CD4-positive, alpha-beta memory T cell (primary cell): ENCODE results near the gene DCTD. TPM values are rescaled to one million over a fixed set of nuclear protein-coding genes. Genes with fewer than 3 reads are reported as not detected.

Experiments
- CTCF ChIA-PET: fragments of 350-600 bp; sonication (Branson Sonifier 250); formaldehyde crosslinking; loops from one replicate; lab custom pipeline; 2021; ENCODE audit warnings: inconsistent platforms; ENCODE audit not compliant: partially characterized antibody; lab: Charles Lee
- POLR2A ChIA-PET: fragments of 350-600 bp; sonication (Branson Sonifier 250); formaldehyde crosslinking; loops from one replicate; lab custom pipeline; 2021; ENCODE audit not compliant: partially characterized antibody; lab: Charles Lee
- DNase-seq, 5 donors: peaks; one replicate each; pipeline versions ENCODE4 v3.0.0 to v3.0.0-alpha.2; 2020 to 2022; ENCODE audit warnings: mixed read lengths in 1 of 5
- H3K27ac ChIP-seq: one replicate; pipeline ENCODE4 v1.7.0; 2013; ENCODE audit warnings: low read depth, low read length
- H3K27me3 ChIP-seq: 2 replicates; pipeline ENCODE4 v1.7.0; 2013; ENCODE audit warnings: mild to moderate bottlenecking, low read length, moderate library complexity; ENCODE audit not compliant: insufficient read depth
- H3K36me3 ChIP-seq: 2 replicates; pipeline ENCODE4 v1.7.0; 2013; ENCODE audit warnings: mild to moderate bottlenecking, low read length, moderate library complexity; ENCODE audit not compliant: insufficient read depth
- H3K4me1 ChIP-seq: 2 replicates; pipeline ENCODE4 v1.7.0; 2013; ENCODE audit warnings: mild to moderate bottlenecking, low read length, moderate library complexity; ENCODE audit not compliant: insufficient read depth
- H3K4me3 ChIP-seq, 2 donors: one replicate each; pipeline ENCODE4 v1.7.0; 2013; ENCODE audit warnings: low read length in 2 of 2, mild to moderate bottlenecking in 1 of 2
- H3K9me3 ChIP-seq, 2 donors: one replicate each; pipeline ENCODE4 v1.7.0; 2013; ENCODE audit warnings: low read length in 2 of 2, control low read depth in 1 of 2; ENCODE audit not compliant: control insufficient read depth in 1 of 2
- H3K27ac Mint-ChIP-seq, 7 donors: one replicate each; pipeline ENCODE4 v1.8.0; 2020 to 2021; ENCODE audit warnings: mixed read lengths in 7 of 7, mild to moderate bottlenecking in 6 of 7, inconsistent platforms in 3 of 7, moderate library complexity in 3 of 7
- H3K27me3 Mint-ChIP-seq, 2 donors: one replicate each; pipeline ENCODE4 v1.8.0; 2020 to 2021; ENCODE audit warnings: mixed read lengths in 2 of 2
- H3K36me3 Mint-ChIP-seq, 2 donors: one replicate each; pipeline ENCODE4 v1.8.0; 2020 to 2021; ENCODE audit warnings: mixed read lengths in 2 of 2, inconsistent platforms in 1 of 2, mild to moderate bottlenecking in 1 of 2
- H3K4me1 Mint-ChIP-seq, 4 donors: one replicate each; pipeline ENCODE4 v1.8.0; 2020 to 2021; ENCODE audit warnings: mixed read lengths in 4 of 4, mild to moderate bottlenecking in 1 of 4
- H3K4me3 Mint-ChIP-seq, 8 donors: one replicate each; pipeline ENCODE4 v1.8.0; 2020 to 2021; ENCODE audit warnings: mixed read lengths in 8 of 8, mild to moderate bottlenecking in 7 of 8, moderate library complexity in 6 of 8, inconsistent platforms in 3 of 8
- H3K9me3 Mint-ChIP-seq, 8 donors: one replicate each; pipeline ENCODE4 v1.8.0; 2020 to 2021; ENCODE audit warnings: mixed read lengths in 8 of 8, mild to moderate bottlenecking in 5 of 8, inconsistent platforms in 3 of 8, moderate library complexity in 1 of 8
- intact Hi-C: fragments of 100-400 bp; cut with micrococcal nuclease; formaldehyde crosslinking; loops from one replicate; pipeline ENCODE4 v1.15.1; 2023
- polyA plus RNA-seq, 2 donors: library from polyadenylated mRNA; unstranded; fragments of 300-500 nt; fragmentation: Illumina TruSeq; gene quantifications; one replicate each; pipeline ENCODE4 v1.2.3, GENCODE V29; 2021
- total RNA-seq, 2 experiments: library from RNA; stranded (reverse); gene quantifications; one replicate each; pipeline ENCODE4 v1.2.3, GENCODE V29; 2021

Gene DCTD
- total and polyA plus RNA-seq, 4 experiments from 2014 or later: 66.6 to 119 (median 77.2) TPM

GRCh38 chr4:182886205-182886604 is 31.0 kb downstream of the DCTD start:
- POLR2A ChIA-PET: no interaction called here
- H3K9me3 ChIP-seq: peaks cover 0 to 8% of the 10 kb centered on the region in 2 donors
- H3K36me3 ChIP-seq: peaks cover 23% of the 10 kb centered on the region

GRCh38 chr4:182885738-182886077 is 31.5 kb downstream of the DCTD start:
- Mint-ChIP-seq H3K27me3 (no peaks in the 10 kb centered on the region), H3K36me3 (peaks cover 84 to 86% of the 10 kb centered on the region in 2 donors), H3K4me1 (peaks cover 0 to 3% (median 0%) of the 10 kb centered on the region in 4 donors), H3K27ac (no peak overlapping the region), H3K9me3 (peaks cover 0 to 22% (median 14%) of the 10 kb centered on the region in 8 donors), H3K4me3 (no peak overlapping the region)
- Histone ChIP-seq H3K27me3 (no peaks in the 10 kb centered on the region), H3K9me3 (peaks cover 0 to 8% of the 10 kb centered on the region in 2 donors), H3K36me3 (peaks cover 18% of the 10 kb centered on the region), H3K27ac (no peak overlapping the region), H3K4me3 (no peak overlapping the region), H3K4me1 (no peaks in the 10 kb centered on the region)
- POLR2A ChIA-PET: no interaction called here
- CTCF ChIA-PET: no interaction called here
- intact Hi-C loops: no loop called here
- DNase-seq: no peak

More at GRCh38 chr4:182886205-182886604, 31.0 kb downstream of the DCTD start:
- H3K4me3 ChIP-seq: no peak overlapping the region
- CTCF ChIA-PET: no interaction called here
- no peaks in the 10 kb centered on the region for H3K27me3 ChIP-seq
- Mint-ChIP-seq H3K36me3 (peaks cover 85 to 91% of the 10 kb centered on the region in 2 donors), H3K9me3 (peaks cover 0 to 22% (median 14%) of the 10 kb centered on the region in 8 donors), H3K4me1 (peaks cover 0 to 3% (median 0%) of the 10 kb centered on the region in 4 donors), H3K27ac (no peak overlapping the region), H3K4me3 (no peak overlapping the region), H3K27me3 (no peaks in the 10 kb centered on the region)
- intact Hi-C loops: no loop called here
- no peak for DNase-seq
- no peaks in the 10 kb centered on the region for H3K4me1 ChIP-seq
- H3K27ac ChIP-seq: no peak overlapping the region

- ChIA-PET CTCF (no interaction called here), POLR2A (no interaction called here)
- Histone ChIP-seq H3K4me3 (no peak overlapping the region), H3K27me3 (no peaks in the 10 kb centered on the region), H3K27ac (no peak overlapping the region), H3K4me1 (no peaks in the 10 kb centered on the region), H3K9me3 (peaks cover 0 to 8% of the 10 kb centered on the region in 2 donors), H3K36me3 (peaks cover 13% of the 10 kb centered on the region)
- intact Hi-C loops: no loop called here
- Mint-ChIP-seq H3K36me3 (peaks cover 80 to 83% of the 10 kb centered on the region in 2 donors), H3K27ac (no peak overlapping the region), H3K27me3 (no peaks in the 10 kb centered on the region), H3K4me3 (no peak overlapping the region), H3K9me3 (peaks cover 0 to 22% (median 14%) of the 10 kb centered on the region in 8 donors), H3K4me1 (peaks cover 0 to 3% (median 0%) of the 10 kb centered on the region in 4 donors)
- DNase-seq: no peak
Measured at GRCh38 chr4:182885022-182885737, 32.0 kb downstream of the DCTD start.

- intact Hi-C loops: no loop called here
- no peaks in the 10 kb centered on the region for H3K27me3 Mint-ChIP-seq
- H3K27ac ChIP-seq: no peak overlapping the region
- DNase-seq: no peak
- POLR2A ChIA-PET: no interaction called here
- no peak overlapping the region for H3K27ac Mint-ChIP-seq
- no peak overlapping the region for H3K4me3 ChIP-seq
- peaks cover 70 to 76% of the 10 kb centered on the region in 2 donors for H3K36me3 Mint-ChIP-seq
- peaks cover 0 to 3% (median 0%) of the 10 kb centered on the region in 4 donors for H3K4me1 Mint-ChIP-seq
- H3K9me3 Mint-ChIP-seq: peaks cover 0 to 22% (median 14%) of the 10 kb centered on the region in 8 donors
- no peaks in the 10 kb centered on the region for H3K4me1 ChIP-seq
- H3K27me3 ChIP-seq: no peaks in the 10 kb centered on the region
- CTCF ChIA-PET: interaction anchor here (1.9 kb wide), 1 partner anchor 8 kb away, joined by 4 read pairs; no protein-coding TSS in a partner anchor
- H3K4me3 Mint-ChIP-seq: no peak overlapping the region
- H3K36me3 ChIP-seq: peaks cover 9% of the 10 kb centered on the region
- H3K9me3 ChIP-seq: peaks cover 0 to 8% of the 10 kb centered on the region in 2 donors
Measured at GRCh38 chr4:182884040-182884439, 33.1 kb downstream of the DCTD start.

- Histone ChIP-seq H3K4me1 (no peaks in the 10 kb centered on the region), H3K36me3 (peaks cover 9% of the 10 kb centered on the region), H3K27me3 (no peaks in the 10 kb centered on the region), H3K27ac (no peak overlapping the region), H3K4me3 (no peak overlapping the region), H3K9me3 (peaks cover 0 to 8% of the 10 kb centered on the region in 2 donors)
- POLR2A ChIA-PET: no interaction called here
- peaks cover 0 to 22% (median 14%) of the 10 kb centered on the region in 8 donors for H3K9me3 Mint-ChIP-seq
- H3K36me3 Mint-ChIP-seq: peaks cover 63 to 71% of the 10 kb centered on the region in 2 donors
- H3K4me1 Mint-ChIP-seq: peaks cover 0 to 3% (median 0%) of the 10 kb centered on the region in 4 donors
- H3K27me3 Mint-ChIP-seq: no peaks in the 10 kb centered on the region
- no peak overlapping the region for H3K27ac Mint-ChIP-seq
- H3K4me3 Mint-ChIP-seq: no peak overlapping the region
- no peak for DNase-seq
- CTCF ChIA-PET: interaction anchor here (1.9 kb wide), 1 partner anchor 9 kb away, joined by 4 read pairs; no protein-coding TSS in a partner anchor
- intact Hi-C loops: no loop called here
Measured at GRCh38 chr4:182883351-182883750, 33.8 kb downstream of the DCTD start.

GRCh38 chr4:182881914-182882313 is 35.3 kb downstream of the DCTD start:
- CTCF ChIA-PET: no interaction called here
- no peak overlapping the region for H3K27ac Mint-ChIP-seq
- no peak overlapping the region for H3K4me3 Mint-ChIP-seq

GRCh38 chr4:182880387-182881356 is 36.5 kb downstream of the DCTD start:
- H3K9me3 ChIP-seq: peaks cover 0 to 8% of the 10 kb centered on the region in 2 donors
- no peak overlapping the region for H3K27ac ChIP-seq
- ChIA-PET POLR2A (no interaction called here), CTCF (no interaction called here)
- no peaks in the 10 kb centered on the region for H3K27me3 Mint-ChIP-seq
- H3K36me3 Mint-ChIP-seq: peaks cover 59 to 64% of the 10 kb centered on the region in 2 donors
- H3K27me3 ChIP-seq: no peaks in the 10 kb centered on the region
- no peaks in the 10 kb centered on the region for H3K4me1 Mint-ChIP-seq
- no peaks in the 10 kb centered on the region for H3K4me1 ChIP-seq
- no peak overlapping the region for H3K4me3 ChIP-seq
- no peak for DNase-seq
- peaks cover 9% of the 10 kb centered on the region for H3K36me3 ChIP-seq
- no peak overlapping the region for H3K4me3 Mint-ChIP-seq
- intact Hi-C loops: no loop called here
- H3K27ac Mint-ChIP-seq: no peak overlapping the region
- peaks cover 0 to 13% (median 8%) of the 10 kb centered on the region in 8 donors for H3K9me3 Mint-ChIP-seq

More at GRCh38 chr4:182881914-182882313, 35.3 kb downstream of the DCTD start:
- Mint-ChIP-seq H3K36me3 (peaks cover 59 to 66% of the 10 kb centered on the region in 2 donors), H3K27me3 (no peaks in the 10 kb centered on the region), H3K9me3 (peaks cover 0 to 19% (median 11%) of the 10 kb centered on the region in 8 donors), H3K4me1 (peaks cover 0 to 3% (median 0%) of the 10 kb centered on the region in 4 donors)
- Histone ChIP-seq H3K36me3 (peaks cover 9% of the 10 kb centered on the region), H3K27ac (no peak overlapping the region), H3K4me3 (no peak overlapping the region), H3K27me3 (no peaks in the 10 kb centered on the region), H3K4me1 (no peaks in the 10 kb centered on the region), H3K9me3 (peaks cover 0 to 8% of the 10 kb centered on the region in 2 donors)
- POLR2A ChIA-PET: no interaction called here
- intact Hi-C loops: no loop called here
- no peak for DNase-seq
